Type B pancreatic cell (in vitro differentiated cells): Measurements from ENCODE around the gene TXNDC17. TPM values are rescaled to one million over a fixed set of nuclear protein-coding genes. Genes with fewer than 3 reads are reported as not detected.
"Not testable (repeated sequence)": the region's sequence is repeated elsewhere in the genome, so short reads cannot be mapped to it uniquely, and the experiment has no call there.

ENCODE experiments used
- DNase-seq: peaks from one replicate; pipeline ENCODE4 v3.0.0; 2021; ENCODE audit warnings: mixed read lengths; ENCODE audit not compliant: unreplicated experiment; ENCODE audit errors: extremely low spot score
- H3K27ac Mint-ChIP-seq: 2 replicates; pipeline ENCODE4 v1.8.0; 2021; ENCODE audit warnings: mild to moderate bottlenecking, mixed read lengths
- H3K27me3 Mint-ChIP-seq: 2 replicates; pipeline ENCODE4 v1.8.0; 2021; ENCODE audit warnings: mixed read lengths
- H3K36me3 Mint-ChIP-seq: 2 replicates; pipeline ENCODE4 v1.8.0; 2021; ENCODE audit warnings: mixed read lengths
- H3K4me1 Mint-ChIP-seq: one replicate; pipeline ENCODE4 v1.8.0; 2021; ENCODE audit warnings: mixed read lengths; ENCODE audit not compliant: unreplicated experiment
- H3K4me3 Mint-ChIP-seq: 2 replicates; pipeline ENCODE4 v1.8.0; 2021; ENCODE audit warnings: mild to moderate bottlenecking, mixed read lengths
- H3K9me3 Mint-ChIP-seq: 2 replicates; pipeline ENCODE4 v1.8.0; 2021; ENCODE audit warnings: mixed read lengths
- CTCF ChIP-seq: fragments of 200-600 bp; sonication (generic); conservative IDR thresholded peaks from 2 replicates; pipeline ENCODE4 v1.5.0; 2021; ENCODE audit warnings: antibody characterized with exemption, mild to moderate bottlenecking
- total RNA-seq: library from RNA; stranded (reverse); gene quantifications from 2 replicates; pipeline ENCODE4 v1.2.1, GENCODE V29; 2021; ENCODE audit warnings: low replicate concordance

The TXNDC17 gene
- total RNA-seq, 1 donor from 2014 or later, result 83.2 TPM

GRCh38 chr17:6654841-6655731 is 14.2 kb downstream of the TXNDC17 start:
- Mint-ChIP-seq H3K4me1 (peaks cover 15% of the 10 kb centered on the region), H3K9me3 (no peaks in the 10 kb centered on the region), H3K27ac (peak overlapping the region; percentile 31), H3K36me3 (peaks cover 3% of the 10 kb centered on the region), H3K4me3 (peak overlapping the region; percentile 87), H3K27me3 (peaks cover 57% of the 10 kb centered on the region)
- TF ChIP-seq CTCF, result no peak
- DNase-seq, result no peak

GRCh38 chr17:6655732-6656361 is 15.0 kb downstream of the TXNDC17 start:
- not testable (repeated sequence) for DNase-seq, H3K9me3 Mint-ChIP-seq, H3K27ac Mint-ChIP-seq, H3K36me3 Mint-ChIP-seq
- Mint-ChIP-seq H3K4me3 (peak overlapping the region; percentile 87), H3K27me3 (peaks cover 65% of the 10 kb centered on the region), H3K4me1 (peaks cover 15% of the 10 kb centered on the region)

- peaks cover 74% of the 10 kb centered on the region for H3K27me3 Mint-ChIP-seq
- not testable (repeated sequence) for DNase-seq, H3K36me3 Mint-ChIP-seq, H3K9me3 Mint-ChIP-seq
- H3K27ac Mint-ChIP-seq, result peak overlapping the region; percentile 63
- H3K4me1 Mint-ChIP-seq, result peaks cover 15% of the 10 kb centered on the region
- peak overlapping the region; percentile 75 for H3K4me3 Mint-ChIP-seq
These were observed 16.2 kb downstream of the TXNDC17 start for GRCh38 chr17:6656797-6657632.

- H3K27ac Mint-ChIP-seq, result peak overlapping the region; percentile 63
- H3K9me3 Mint-ChIP-seq, result no peaks in the 10 kb centered on the region
- peaks cover 3% of the 10 kb centered on the region for H3K36me3 Mint-ChIP-seq
- TF ChIP-seq CTCF, result no peak
- peaks cover 15% of the 10 kb centered on the region for H3K4me1 Mint-ChIP-seq
- DNase-seq, result no peak
- peak overlapping the region; percentile 75 for H3K4me3 Mint-ChIP-seq
- H3K27me3 Mint-ChIP-seq, result peaks cover 79% of the 10 kb centered on the region
These were observed 16.9 kb downstream of the TXNDC17 start for GRCh38 chr17:6657633-6658287.

- H3K9me3 Mint-ChIP-seq, DNase-seq, H3K27ac Mint-ChIP-seq, H3K36me3 Mint-ChIP-seq: not testable (repeated sequence)
- Mint-ChIP-seq H3K4me3 (peak overlapping the region; percentile 75), H3K27me3 (peaks cover 74% of the 10 kb centered on the region), H3K4me1 (peaks cover 13% of the 10 kb centered on the region)
These were observed 17.6 kb downstream of the TXNDC17 start for GRCh38 chr17:6658411-6658810.

- no peak overlapping the region for H3K4me3 Mint-ChIP-seq
- no peak overlapping the region for H3K27ac Mint-ChIP-seq
- peaks cover 5% of the 10 kb centered on the region for H3K4me1 Mint-ChIP-seq
- no peak for DNase-seq
- no peak for TF ChIP-seq CTCF
- peaks cover 57% of the 10 kb centered on the region for H3K27me3 Mint-ChIP-seq
- no peaks in the 10 kb centered on the region for H3K36me3 Mint-ChIP-seq
- no peaks in the 10 kb centered on the region for H3K9me3 Mint-ChIP-seq
These were observed 19.2 kb downstream of the TXNDC17 start for GRCh38 chr17:6660101-6660500.
